Endothelial cell of hepatic sinusoid (primary cell): ENCODE measurements around the gene SPDYE4.

ENCODE experiments used
- in situ Hi-C: cut with HindIII; loops from 2 replicates; pipeline ENCODE4 v1.10.0; 2017; ENCODE audit warnings: low sequenced_read_pairs

Gene SPDYE4

DNA sequence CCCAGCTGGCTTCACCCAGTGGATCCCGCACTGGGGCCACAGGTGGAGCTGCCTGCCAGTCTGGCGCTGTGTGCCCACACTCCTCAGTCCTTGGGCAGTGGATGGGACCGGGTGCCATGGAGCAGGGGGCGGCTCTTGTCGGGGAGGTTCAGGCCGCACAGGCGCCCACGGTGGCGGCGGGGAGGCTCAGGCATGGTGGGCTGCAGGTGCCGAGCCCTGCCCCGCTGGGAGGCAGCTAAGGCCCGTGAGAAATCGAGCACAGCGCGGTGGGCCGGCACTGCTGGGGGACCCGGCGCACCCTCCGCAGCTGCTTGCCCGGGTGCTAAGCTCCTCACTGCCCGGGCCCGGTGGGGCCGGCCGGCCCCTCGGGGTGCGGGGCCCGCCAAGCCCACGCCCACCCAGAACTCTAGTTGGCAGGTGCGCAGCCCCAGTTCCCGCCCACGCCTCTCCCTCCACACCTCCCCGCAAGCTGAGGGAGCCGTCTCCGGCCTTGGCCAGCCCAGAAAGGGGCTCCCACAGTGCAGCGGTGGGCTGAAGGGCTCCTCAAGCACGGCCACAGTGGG, 40.3 kb downstream of the SPDYE4 start:
- in situ Hi-C loops: no loop called here

DNA sequence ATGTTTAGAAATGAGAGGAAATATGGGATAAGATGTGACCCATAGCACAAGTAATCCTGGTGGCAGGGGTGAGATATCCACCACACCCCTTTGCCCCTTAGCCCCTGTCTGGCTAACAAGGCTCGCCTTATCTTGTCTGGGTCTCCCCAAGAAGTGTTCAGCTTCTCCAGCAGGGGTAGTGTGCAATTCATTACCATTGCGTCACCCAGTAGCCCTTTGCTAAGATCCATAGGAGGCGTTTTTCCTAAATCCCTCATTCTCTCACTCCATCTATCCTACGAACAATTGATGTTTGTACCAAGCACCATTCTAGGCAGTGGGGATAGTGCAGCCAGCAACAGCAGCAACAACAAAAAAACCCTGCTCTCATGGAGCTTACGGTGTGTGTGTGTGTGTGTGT, 44.5 kb downstream of the SPDYE4 start:
- in situ Hi-C loops: no loop called here

DNA sequence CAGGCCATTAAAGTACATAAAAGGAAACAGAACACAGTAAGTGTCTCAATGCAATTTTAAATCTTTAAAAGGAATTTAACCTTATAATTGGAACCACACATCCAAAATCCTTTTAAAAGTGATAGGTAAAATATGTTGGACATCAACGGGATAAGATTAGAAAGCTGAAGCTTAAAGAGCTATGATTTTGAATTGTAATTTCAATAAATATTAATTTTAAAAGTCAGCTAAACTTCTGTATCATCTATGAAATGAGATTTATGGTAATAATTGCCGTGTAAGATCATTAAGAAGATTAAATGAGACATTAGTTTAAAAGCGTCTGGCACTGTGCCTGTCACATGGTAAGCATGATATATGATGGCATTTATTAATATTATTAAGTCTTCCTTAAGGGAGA, 45.0 kb downstream of the SPDYE4 start:
- in situ Hi-C loops: no loop called here

DNA sequence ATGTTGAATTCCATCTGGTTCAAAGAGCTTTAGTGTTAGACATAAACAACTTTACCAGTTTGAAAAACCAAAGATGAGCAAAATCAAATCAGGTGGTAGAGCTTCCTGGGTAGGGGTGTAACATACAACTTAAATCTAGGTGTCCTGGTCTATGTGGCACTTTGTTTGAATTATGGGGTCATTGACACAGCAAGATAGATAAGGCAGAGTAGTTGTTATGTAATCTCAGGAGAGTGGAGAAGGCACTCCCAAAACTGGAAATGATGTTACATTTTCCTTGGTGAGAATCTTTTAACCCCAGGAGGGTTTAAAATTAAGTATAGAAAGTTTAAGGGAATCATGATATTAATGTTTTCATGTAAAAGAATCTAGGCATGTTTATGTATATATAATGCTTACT, 45.6 kb downstream of the SPDYE4 start:
- in situ Hi-C loops: no loop called here

DNA sequence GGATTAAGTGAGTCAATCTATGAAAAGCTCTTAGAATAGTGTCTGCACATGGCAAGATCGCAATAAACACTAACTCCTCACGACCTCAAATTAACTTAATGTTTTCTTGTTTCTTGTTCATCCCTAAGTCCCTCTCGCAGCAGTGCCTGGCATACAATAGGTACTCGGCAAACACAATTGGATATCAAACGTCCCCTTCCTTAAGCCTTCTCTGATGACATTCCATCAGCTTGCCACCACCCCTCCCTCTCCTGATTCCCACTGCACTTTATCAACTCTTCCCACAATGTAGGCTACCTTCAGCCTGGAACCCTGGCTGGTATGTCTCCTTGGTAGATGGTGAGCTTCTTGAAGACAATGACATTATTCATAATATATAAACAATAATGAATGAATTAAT, 47.1 kb downstream of the SPDYE4 start:
- in situ Hi-C loops: no loop called here

DNA sequence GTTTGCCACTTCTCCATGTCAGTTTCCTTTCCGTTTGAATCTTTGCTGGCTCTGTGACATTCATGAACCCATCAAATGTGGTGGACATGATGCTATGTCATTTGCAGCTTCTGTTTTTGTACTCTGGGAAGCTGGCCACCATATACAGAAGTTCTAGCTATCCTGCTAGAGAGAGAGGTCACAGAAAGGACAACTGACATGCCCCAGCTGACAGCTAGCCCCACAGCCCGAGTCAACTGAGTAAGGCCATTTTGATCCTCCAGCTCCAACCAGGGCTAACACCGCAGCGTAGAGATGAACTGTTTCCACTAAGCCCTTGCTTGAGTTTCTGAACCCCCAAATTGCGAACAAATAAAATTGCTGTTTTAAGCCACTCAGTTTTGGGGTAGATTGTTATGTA, 47.5 kb downstream of the SPDYE4 start:
- in situ Hi-C loops: no loop called here

DNA sequence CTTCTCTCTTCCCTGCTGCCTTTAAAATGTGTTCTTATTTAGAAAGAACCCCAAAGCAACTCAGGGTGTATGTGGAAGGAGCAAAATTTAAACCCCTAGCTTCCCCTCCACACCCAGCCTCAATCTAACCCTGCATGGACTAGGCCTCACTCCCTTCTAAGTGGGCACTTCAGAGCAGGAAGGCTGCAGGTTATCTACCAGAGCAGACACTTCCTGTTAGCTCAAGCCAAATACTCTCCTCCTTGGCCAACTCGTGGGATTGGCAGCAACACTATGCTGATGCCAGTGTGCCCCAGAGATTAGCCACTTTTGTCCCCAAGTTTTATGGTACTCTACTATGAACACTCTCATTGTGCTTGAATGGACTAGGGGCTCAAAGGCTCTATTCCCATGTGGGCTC, 49.3 kb downstream of the SPDYE4 start:
- in situ Hi-C loops: no loop called here

DNA sequence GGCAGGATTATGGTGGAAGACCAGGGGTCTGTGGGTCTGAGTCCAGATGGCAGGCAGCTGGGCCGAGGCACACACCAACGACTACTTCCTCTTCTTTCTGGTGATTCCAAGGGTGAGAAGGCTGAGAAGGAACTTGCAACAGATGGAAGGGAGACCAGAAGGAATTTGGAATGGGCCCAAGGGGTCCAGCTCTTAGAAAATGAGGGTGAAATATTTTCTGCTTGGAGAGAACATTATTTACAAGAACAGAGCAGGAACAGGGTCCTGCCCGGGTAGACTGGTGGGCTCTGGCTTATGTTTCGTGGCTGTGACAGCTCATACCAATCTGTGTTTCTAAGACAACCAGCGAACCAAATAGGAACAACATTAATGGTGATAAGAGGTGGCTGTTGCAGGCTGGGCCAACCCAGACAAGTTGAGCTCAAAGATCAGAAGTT, 50.3 kb downstream of the SPDYE4 start:
- in situ Hi-C loops: no loop called here

DNA sequence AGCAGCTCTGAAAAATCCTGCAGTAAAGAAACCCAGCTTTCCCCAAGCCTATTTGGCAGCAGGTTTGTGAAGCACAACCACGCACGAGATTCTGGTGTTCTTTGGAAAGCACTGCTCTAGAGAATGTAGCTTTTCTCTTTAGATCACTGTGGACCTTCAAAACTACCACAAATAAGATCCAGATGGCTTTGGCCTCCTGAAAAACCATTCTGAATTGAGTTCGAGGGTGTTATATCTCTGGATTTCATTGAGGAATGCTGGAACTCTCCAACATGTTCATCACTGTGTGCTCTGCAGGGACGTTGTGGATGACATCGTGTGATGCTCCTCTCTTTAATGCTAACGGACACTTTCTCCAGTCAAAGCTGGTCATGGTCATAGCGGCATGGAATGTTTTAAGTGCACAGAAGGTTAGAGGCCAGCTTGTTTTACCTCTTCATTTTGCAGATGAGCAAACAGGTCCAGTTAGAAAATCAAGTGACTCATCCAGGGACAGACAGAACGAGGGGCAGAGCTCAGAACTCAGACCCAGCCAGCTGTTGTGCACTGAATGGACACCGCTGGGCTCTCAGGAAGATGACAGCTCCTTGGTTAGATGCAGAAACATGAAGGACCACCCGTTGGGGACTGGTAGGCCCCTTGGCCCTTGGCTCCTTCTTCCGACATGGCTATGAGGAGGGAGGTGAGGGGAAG, 50.9 kb downstream of the SPDYE4 start:
- in situ Hi-C loops: no loop called here

DNA sequence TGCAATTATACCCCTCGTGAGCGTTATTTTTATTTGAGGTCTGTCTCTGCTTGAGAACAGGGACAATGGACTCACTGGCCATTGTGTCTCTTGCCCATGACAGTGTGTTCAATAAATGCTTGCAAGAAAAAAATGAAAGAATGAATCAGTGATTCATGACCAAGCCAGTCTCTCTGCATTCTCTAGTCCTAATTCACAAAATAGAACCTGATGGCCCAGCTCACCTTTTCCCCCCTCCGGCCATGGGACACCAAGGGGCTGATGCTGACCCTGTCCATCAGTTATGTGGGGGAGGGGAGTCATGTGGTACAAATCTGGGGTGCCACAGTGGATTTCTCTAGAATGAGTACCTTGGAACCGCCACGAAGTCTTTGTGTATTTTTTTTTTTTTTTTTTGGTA, 51.9 kb downstream of the SPDYE4 start:
- in situ Hi-C loops: no loop called here

DNA sequence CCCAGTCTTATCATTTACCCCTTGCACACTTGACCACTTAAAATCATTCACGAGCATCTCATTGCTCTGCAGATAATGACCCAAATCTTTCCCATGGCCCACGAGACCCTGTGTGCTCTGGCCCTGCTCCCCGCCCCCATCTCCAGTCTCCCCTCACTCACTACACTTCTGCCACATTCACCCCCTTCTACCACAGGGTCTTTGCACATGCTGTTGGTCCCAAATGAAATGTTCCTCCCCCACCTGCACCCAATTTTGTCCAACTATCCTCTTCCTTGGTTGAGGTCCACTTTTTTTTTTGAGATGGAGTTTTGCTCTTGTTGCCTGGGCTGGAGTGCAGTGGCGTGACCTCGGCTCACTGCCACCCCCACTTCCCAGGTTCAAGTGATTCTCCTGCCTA, 52.9 kb downstream of the SPDYE4 start:
- in situ Hi-C loops: no loop called here

DNA sequence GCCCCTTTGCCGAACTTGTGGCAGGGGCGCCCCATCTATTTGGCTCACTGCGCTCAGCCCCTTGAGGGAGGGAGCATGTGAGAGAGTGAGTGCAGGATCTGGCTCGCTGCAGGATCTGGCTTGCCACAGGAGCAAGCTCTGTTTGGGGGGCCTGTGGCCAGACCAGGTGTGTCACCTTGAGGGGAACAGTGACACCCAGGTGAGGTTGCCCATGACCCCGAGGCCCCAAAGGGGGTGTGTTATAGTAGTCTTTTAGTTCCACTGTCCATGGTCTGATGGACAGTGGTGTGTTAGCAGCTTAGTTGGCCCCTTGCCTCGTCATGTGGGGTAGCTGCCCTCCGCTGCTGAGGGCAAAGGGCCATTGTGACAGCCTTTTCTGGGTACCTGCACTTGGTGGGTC, 55.3 kb downstream of the SPDYE4 start:
- in situ Hi-C loops: no loop called here

DNA sequence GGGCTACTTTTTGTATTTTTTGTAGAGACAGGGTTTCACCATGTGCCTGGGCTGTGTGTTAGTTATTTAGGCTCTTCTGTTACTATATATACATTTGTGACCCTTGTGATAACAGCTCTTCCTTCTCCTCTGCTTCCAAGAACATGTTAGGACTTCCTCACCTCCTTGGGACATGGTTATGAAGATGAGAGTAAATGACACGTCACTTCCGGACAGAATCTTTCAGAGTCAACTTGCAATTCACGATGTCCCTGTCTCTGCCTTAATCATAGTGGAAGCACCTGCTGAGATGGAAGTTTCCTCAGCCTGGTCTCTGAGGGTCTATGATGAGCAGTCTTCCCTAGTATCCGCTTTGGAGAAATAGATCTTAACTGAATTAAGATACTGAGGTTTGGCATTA, 56.6 kb downstream of the SPDYE4 start:
- in situ Hi-C loops: no loop called here

DNA sequence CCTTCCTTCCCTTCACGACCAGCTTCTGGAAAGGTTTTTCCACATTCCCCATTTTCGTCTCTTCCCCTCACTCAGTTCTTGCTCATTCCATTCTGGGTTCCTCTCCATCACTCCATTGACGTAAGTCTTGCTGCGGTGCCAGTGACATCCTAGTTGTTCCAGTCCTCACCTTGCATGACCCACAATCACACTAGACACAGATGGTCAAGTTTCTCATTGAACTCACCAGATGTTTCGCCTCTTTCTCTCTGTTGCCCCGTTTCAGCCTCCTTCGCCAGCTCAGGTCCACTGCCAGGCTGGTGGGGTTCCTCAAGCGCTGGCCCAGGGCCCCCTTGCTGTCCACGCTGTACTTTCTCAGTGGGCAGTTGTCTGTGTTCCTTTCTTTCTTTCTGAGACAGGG, 57.1 kb downstream of the SPDYE4 start:
- in situ Hi-C loops: no loop called here
